ENCODE measurements around the gene ZFP91.

The ZFP91 gene

DNA sequence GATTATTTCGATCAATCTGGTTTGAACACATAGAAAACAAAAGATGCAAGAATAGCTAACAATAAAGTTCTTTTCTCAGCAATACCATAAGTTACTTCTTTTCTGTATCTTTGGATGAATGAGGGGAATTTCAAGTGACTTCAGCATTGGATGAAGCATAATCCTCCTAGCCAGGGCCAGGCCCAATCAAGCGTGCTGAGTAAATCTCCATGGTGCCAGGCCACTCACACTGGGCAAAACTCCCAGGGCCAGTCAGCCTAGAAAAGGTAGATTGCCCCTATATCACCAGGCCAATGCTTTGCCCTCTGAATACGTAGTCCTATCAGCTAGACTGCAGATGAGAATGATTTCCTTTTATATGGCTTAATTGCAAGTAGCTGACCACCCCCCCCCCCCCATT, 49.6 kb downstream of the ZFP91 start:
- TF ChIP-seq, protein P1, sequence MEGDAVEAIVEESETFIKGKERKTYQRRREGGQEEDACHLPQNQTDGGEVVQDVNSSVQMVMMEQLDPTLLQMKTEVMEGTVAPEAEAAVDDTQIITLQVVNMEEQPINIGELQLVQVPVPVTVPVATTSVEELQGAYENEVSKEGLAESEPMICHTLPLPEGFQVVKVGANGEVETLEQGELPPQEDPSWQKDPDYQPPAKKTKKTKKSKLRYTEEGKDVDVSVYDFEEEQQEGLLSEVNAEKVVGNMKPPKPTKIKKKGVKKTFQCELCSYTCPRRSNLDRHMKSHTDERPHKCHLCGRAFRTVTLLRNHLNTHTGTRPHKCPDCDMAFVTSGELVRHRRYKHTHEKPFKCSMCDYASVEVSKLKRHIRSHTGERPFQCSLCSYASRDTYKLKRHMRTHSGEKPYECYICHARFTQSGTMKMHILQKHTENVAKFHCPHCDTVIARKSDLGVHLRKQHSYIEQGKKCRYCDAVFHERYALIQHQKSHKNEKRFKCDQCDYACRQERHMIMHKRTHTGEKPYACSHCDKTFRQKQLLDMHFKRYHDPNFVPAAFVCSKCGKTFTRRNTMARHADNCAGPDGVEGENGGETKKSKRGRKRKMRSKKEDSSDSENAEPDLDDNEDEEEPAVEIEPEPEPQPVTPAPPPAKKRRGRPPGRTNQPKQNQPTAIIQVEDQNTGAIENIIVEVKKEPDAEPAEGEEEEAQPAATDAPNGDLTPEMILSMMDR (IDR thresholded peaks at IDR 0.05): no peak
- H3K4me3 ChIP-seq: no peak overlapping the region
- H3K27ac ChIP-seq: no peak overlapping the region
- no peak for DNase-seq (ENCODE audit: low spot score)

DNA sequence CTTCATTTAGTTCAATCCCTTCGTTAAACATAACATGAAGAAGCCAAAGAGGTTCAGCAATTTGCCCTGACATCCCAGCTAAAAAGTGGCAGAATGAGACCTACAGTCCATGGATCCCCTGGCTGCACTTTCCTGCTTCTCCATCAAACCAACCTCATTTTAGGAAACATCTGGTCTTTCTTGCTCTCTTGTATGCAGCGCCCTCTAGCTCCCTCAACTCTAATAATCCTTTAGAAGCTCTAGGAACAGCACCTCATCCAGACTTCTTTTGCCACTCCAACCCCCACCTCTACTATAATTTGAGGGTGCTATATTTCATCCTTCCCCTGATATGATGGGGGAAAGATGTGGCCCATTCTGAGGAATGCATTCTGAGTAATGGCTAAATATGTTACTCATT, 51.0 kb downstream of the ZFP91 start:
- no peak overlapping the region for H3K27ac ChIP-seq
- no peak for DNase-seq (ENCODE audit: low spot score)
- no peak overlapping the region for H3K4me3 ChIP-seq
- TF ChIP-seq, protein P1 (IDR thresholded peaks at IDR 0.05): no peak

DNA sequence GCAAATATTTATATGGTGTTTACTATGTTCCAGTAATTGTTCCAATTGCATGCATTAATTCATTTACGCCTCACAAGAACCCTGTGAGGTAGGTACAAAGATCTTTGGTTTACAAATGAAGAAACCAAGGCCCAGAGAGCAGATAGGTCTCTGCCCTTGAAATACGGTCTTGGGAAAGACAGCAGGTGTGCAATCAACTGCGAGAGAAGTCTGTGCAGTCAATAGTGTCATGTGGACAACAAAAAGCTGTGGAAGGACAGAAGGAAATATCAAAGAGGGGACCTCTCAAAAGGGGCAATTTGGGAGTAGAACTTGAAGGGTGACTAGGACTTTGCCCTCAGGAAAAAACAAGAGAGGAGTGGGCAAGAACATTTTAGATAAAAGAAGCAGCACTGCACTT, 52.5 kb downstream of the ZFP91 start:
- no peak overlapping the region for H3K4me3 ChIP-seq
- H3K27ac ChIP-seq: no peak overlapping the region
- TF ChIP-seq, protein P1 (IDR thresholded peaks at IDR 0.05): no peak
- no peak for DNase-seq (ENCODE audit: low spot score)

DNA sequence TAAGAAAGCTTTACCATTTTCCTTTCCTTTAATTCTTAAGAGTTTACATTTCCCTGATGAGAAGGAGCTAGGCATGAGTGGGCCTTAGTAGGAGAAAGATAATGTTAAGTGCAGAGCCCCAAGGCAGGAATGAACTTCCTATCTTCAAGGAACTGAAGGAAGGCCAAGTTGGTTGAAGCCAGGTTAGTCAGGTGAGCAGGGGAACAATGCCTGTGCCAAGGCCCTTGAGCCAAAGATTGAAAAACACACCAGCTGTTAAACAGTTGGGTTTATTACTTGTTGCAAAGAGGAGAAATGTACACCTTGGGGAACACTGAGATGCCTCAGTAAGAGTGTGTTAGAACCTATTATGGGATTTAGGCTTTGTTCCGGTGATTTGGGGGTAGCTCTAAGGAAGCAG, 53.6 kb downstream of the ZFP91 start:
- TF ChIP-seq, protein P1 (IDR thresholded peaks at IDR 0.05): no peak
- Histone ChIP-seq H3K27ac (no peak overlapping the region), H3K4me3 (no peak overlapping the region)
- DNase-seq (ENCODE audit: low spot score): no peak

DNA sequence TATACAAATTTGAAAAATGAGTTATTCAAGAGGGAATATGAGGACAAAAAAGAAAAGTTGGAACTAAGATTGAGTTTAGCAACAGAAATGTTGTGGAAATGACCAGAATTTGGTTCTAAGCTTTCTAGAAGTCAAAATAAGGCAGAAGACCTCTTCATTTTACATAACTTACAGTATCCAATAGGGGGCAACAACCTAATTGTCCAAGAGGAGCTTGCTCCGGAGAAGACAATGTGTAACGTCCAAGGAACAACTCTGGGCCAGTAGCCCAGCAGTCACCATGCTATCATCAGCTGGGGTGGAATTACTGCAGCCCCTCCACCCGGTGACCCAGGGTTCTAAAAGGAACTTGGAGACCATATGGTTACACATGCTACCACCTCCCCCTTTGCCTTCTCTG, 57.7 kb downstream of the ZFP91 start:
- DNase-seq (ENCODE audit: low spot score): no peak
- TF ChIP-seq, protein P1 (IDR thresholded peaks at IDR 0.05): no peak
- Histone ChIP-seq H3K27ac (no peak overlapping the region), H3K4me3 (no peak overlapping the region)

DNA sequence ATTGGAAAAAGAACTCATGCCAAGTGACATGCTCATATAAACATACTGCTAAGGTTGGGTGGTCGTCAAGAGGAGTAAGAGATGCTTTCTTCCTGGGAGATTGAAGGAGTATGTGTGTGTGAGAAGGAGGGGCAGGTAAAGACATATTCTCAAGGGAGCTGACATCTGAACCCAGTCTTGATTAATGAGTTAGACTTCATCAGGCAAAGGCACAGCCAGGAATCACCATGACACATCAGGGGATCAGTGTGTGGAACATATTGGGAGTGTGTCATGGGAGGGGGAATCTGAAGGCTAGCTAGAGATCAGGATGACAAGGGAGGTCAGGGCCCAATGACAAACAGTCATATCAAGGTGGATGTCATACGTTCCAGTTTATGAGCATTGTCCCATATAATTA, 58.5 kb downstream of the ZFP91 start:
- no peak for DNase-seq (ENCODE audit: low spot score)
- TF ChIP-seq, protein P1 (IDR thresholded peaks at IDR 0.05): no peak
- H3K27ac ChIP-seq: no peak overlapping the region
- no peak overlapping the region for H3K4me3 ChIP-seq

DNA sequence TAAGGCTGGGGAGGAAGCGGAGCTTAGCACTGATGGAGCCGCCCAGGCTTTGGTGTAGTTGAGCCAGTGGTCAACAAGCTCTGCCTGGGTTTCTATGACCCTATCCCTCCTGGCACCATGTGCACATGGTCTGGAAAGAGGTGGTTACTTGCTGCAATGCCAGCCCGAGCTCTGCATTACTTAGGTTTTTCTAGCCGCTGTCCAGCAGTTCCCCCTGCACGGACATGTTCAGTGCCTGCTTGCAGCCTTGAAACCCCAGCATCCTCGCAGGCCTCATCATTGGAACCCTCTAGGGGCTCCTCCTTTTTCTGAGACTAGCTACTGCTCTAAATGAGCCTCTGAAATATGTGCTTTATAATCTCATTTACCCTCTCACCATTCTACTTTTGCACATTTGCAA, 60.2 kb downstream of the ZFP91 start:
- TF ChIP-seq, protein P1 (IDR thresholded peaks at IDR 0.05): no peak
- no peak for DNase-seq (ENCODE audit: low spot score)
- Histone ChIP-seq H3K27ac (no peak overlapping the region), H3K4me3 (no peak overlapping the region)
